ENCODE measurements around the gene DLG2. TPM values are rescaled to one million over a fixed set of nuclear protein-coding genes. Genes with fewer than 3 reads are reported as not detected.

The DLG2 gene
- total and polyA plus RNA-seq, 2 of the 4 experiments (the other 2 are of a cell fraction): 0.31 to 0.36 TPM

DNA sequence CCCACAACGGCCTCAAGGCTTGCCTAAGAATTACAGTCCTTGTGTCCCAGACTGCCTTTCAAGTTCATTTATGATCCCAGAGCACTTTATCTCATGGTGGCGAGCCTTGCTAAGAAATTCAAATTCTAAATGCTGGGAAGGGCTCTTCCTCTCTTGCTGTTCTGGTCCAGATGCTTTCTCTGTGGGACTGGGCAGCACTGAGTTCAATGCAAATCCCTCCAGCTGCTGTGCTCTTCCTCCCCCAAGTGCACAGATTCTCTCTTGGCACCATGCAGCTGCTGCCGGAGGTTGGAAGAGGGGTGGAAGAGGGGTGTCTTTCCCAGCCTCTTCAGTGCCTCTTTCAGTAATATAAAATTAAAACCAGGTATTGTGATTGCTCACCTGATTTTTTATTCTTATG, 828.0 kb downstream of the DLG2 start:
- no peak for TF ChIP-seq FOS (IDR thresholded peaks at IDR 0.05; ENCODE audit: low read depth, low read length)
- Histone ChIP-seq H4K20me1 (ENCODE audit: insufficient read depth, low read length) (no peaks in the 10 kb centered on the region), H2AK5ac (ENCODE audit: low read depth, low read length) (no peak overlapping the region), H3K23ac (ENCODE audit: low read depth, low read length) (no peak overlapping the region), H3K4me3 (ENCODE audit: insufficient read depth, low read depth, low read length) (no peak overlapping the region), H3K4ac (ENCODE audit: low read depth, low read length) (no peak overlapping the region), H2BK120ac (ENCODE audit: low read depth, low read length) (no peak overlapping the region), H2BK15ac (ENCODE audit: low read depth, low read length) (no peak overlapping the region), H2AFZ (replicated peaks; ENCODE audit: low read length, poor library complexity) (no peak overlapping the region), H3K4me2 (ENCODE audit: low read depth, low read length) (no peak overlapping the region), H3K18ac (ENCODE audit: low read depth, low read length) (no peak overlapping the region), H3K9ac (ENCODE audit: low read depth, low read length) (no peak overlapping the region), H3K14ac (replicated peaks; ENCODE audit: low read depth, low read length) (no peak overlapping the region), H3K36me3 (ENCODE audit: control insufficient read depth, insufficient read depth, low read length) (no peaks in the 10 kb centered on the region), H3K79me1 (ENCODE audit: low read depth in 1 of 2, low read length in 2 of 2) (no peaks in the 10 kb centered on the region), H4K5ac (ENCODE audit: low read depth, low read length) (no peak overlapping the region), H3K27ac (ENCODE audit: insufficient read depth, low read length) (no peak overlapping the region), H4K8ac (ENCODE audit: low read depth in 2 of 2, low read length in 2 of 2) (no peak overlapping the region), H3K27me3 (ENCODE audit: control insufficient read depth, insufficient read depth, low read length) (no peaks in the 10 kb centered on the region), H3K56ac (ENCODE audit: extremely low read depth, insufficient read depth, low read length) (no peak overlapping the region), H3K9me1 (ENCODE audit: insufficient read depth, low read length) (no peaks in the 10 kb centered on the region), H4K91ac (ENCODE audit: insufficient read depth, low read depth, low read length) (no peak overlapping the region), H2BK20ac (ENCODE audit: low read depth, low read length) (no peak overlapping the region), H2AK9ac (replicated peaks; ENCODE audit: low read depth, low read length, poor library complexity) (no peak overlapping the region), H3K9me3 (ENCODE audit: control insufficient read depth, insufficient read depth, low read length) (no peaks in the 10 kb centered on the region), H2BK5ac (ENCODE audit: low read depth, low read length, poor library complexity, severe bottlenecking) (no peak overlapping the region), H3K4me1 (ENCODE audit: control insufficient read depth, insufficient read depth, low read length) (no peaks in the 10 kb centered on the region)
- ChIA-PET POLR2A (ENCODE audit: unreplicated experiment) (no interaction called here), CTCF (no interaction called here)
- no CpG with 5 or more reads among the region's 3 CpGs for WGBS, 2 experiments (ENCODE audit: extremely low coverage in 2 of 2, insufficient read length in 1 of 2)
- DNase-seq: no peak
- ATAC-seq (ENCODE audit: low read depth): no peak
- in situ Hi-C loops (cut with MboI; ENCODE audit: low sequenced_read_pairs) (no loop called here), intact Hi-C loops (cut with micrococcal nuclease) (no loop called here), dilution Hi-C loops (cut with HindIII; ENCODE audit: low sequenced_read_pairs, unreplicated experiment) (no loop called here)
- no TSS peak for BruUV-seq (replicated peaks)

Measured in IMR-90 (cell line).